CD4-positive, alpha-beta T cell treated with Interleukin-12 subunit alpha and Interleukin-12 subunit beta, for 1 hour (primary cell): Measurements from ENCODE around the gene TNFRSF6B.
"Not testable (repeated sequence)": the region's sequence is repeated elsewhere in the genome, so short reads cannot be mapped to it uniquely, and the experiment has no call there.

ENCODE experiments used
- DNase-seq: peaks from one replicate; pipeline ENCODE4 v3.0.0-alpha.2; 2020

TNFRSF6B gene

GRCh38 chr20:63663332-63664066, 33.0 kb upstream of the TNFRSF6B start:
- DNase-seq = no peak

- DNase-seq = no peak
Measured at GRCh38 chr20:63664143-63664851, 32.2 kb upstream of the TNFRSF6B start.

GRCh38 chr20:63664861-63665594, 31.4 kb upstream of the TNFRSF6B start:
- no peak for DNase-seq

DNA sequence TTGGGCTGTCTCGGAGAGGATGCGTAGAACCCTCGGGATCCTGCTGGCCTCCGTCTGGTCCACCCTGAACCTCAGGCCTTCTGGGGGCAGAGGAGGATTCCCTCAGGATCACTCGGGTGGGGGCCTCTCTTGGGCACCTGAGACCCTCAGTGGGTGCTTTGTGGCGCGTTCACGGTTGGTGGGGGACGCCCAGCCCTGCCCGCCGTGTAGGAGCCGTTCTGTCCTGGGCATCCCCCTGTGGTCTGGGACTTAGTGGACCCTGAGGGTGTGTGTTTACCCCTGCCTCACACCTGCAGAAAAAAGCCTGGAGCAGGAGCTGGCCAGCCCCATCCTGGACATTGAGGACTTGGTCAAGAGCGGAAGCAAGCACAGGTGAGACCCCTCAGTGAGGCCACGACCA, 30.7 kb upstream of the TNFRSF6B start:
- DNase-seq = no peak

DNA sequence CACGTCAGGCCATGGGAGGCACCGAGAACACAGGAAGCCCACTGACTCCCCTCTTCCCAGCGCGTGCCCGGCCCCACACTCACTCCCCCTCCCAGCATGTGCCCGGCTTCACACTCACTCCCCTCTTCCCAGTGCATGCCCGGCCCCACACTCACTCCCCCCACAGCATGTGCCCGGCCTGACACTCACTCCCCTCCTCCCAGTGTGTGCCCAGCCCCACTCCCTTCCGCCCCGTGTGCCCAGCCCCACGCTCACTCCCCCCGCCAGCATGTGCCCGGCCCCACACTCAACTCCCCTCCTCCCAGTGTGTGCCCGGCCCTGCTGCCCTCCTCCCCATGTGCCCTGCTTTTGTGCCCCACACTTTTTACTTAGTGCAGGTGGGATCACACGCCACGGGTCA, 28.6 kb upstream of the TNFRSF6B start:
- no peak for DNase-seq

DNA sequence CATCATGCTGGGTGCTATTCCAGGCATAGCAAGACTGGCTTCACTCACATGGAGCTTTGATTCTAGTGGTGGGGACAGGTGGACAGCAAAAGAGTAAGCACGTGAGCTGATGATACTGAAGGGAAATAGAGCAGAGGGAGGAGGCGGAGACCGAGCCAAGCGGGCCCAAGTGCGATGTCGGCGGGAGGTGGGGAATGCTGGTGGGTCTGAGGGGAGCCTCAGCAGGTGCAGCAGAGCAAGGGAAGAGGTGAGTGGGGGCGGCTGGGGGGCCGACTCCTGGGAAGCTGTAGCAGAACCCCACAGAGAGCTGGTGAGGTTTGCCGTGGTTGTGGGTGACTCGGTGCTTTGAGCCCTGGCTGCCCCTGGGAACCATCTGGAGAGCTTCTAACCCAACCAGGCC, 28.1 kb upstream of the TNFRSF6B start:
- DNase-seq = no peak

DNA sequence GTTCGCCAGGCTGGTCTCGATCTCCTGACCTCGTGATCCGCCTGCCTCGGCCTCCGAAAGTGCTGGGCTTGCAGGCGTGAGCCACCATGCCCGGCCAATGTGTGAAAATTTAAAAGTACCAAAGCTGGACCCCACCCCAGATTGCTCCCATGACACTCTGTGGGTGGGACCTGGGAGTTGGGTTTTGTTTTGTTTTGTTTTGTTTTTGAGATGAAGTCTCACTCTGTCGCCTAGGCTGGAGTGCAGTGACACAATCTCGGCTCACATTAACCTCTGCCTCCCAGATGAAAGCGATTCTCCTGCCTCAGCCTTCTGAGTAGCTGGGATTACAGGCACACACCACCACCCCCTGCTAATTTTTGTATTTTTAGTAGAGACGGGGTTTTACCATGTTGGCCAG, 24.8 kb upstream of the TNFRSF6B start:
- not testable (repeated sequence) for DNase-seq

- no peak for DNase-seq
Measured at GRCh38 chr20:63672666-63673065, 23.8 kb upstream of the TNFRSF6B start.

- DNase-seq = no peak
Measured at GRCh38 chr20:63673951-63674350, 22.5 kb upstream of the TNFRSF6B start.

DNA sequence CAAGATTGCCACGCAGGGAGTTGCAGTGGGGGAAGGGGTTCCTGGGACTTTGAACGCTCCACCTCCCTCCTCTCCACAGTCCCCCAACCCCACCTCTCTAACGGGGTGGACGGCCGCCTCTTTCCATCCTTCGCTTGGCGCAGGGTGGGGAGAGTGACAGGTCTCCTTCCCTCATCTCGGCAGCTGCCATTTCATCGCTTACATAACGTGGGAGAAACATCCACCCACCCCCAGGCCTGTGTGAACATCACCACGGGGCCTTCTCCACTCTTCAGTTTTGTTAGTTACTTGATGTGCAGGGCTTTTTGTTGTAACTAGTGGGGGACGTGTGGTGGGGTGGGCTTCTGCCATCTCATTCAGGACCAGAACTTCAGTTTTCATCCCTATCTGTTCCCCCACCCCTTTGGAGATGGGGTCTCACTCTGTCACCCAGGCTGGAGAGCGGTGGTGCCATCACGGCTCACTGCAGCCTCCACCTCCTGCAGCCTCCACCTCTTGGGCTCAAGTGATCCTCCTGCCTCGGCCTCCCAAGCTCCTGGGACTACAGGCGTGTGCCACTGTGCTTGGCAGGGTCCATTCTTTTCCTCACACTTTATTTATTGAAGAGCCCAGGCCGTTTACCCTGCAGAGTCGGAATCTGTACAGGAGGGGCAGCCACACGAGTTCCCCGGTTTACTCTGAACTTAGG, 20.6 kb upstream of the TNFRSF6B start:
- no peak for DNase-seq

DNA sequence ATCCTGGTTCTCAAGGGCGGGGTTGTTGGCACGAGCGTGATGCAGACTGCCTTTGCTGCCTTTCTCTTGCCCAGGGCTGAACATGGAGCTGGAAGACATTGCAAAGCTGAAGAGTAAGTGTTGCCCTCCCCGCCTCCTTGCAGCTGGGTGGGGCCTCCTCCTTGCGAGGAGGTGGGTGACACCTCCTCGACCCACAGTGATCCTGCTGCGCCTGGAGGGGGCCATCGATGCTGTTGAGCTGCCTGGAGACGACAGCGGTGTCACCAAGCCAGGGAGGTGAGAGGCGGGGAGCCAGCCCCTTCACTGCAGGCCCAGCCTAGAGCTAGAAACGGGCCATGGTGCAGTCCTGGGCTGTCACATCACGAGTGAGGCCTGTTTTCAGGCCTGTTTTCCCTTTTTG, 18.4 kb upstream of the TNFRSF6B start:
- DNase-seq = no peak

DNA sequence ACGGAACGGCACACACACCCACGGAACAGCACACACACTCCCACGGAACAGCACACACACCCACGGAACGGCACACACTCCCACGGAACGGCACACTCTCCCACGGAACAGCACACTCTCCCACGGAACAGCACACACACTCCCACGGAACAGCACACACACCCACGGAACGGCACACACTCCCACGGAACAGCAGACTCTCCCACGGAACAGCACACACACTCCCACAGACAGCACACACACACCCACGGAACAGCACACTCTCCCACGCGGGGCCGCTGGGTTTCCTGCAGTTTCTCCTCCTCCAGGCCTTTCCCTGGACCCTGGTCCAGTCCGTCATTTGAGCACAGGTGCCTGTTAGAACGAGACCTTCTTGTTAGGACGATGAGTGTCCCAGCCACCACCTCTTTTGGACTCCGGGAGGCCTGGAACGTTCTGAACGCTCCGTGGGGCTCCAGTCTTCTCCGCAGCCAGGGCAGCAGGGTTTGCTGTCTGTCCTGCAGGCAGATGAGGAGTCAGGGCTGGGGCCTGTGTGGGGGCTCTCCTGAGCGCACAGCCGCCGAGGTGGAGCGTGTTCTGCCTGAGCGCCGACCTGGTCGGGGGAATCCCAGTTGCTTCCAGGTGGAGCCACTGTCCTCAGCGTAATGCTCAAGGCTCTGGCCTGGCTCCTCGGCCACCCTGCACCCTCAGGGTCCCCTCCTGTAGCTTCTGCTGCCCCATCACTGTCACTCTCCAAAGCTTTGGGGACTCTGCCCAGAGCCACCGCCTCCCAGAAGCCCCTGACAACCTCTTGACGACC, 17.6 kb upstream of the TNFRSF6B start:
- no peak for DNase-seq

- DNase-seq = no peak
Measured at GRCh38 chr20:63679799-63680305, 16.6 kb upstream of the TNFRSF6B start.

DNA sequence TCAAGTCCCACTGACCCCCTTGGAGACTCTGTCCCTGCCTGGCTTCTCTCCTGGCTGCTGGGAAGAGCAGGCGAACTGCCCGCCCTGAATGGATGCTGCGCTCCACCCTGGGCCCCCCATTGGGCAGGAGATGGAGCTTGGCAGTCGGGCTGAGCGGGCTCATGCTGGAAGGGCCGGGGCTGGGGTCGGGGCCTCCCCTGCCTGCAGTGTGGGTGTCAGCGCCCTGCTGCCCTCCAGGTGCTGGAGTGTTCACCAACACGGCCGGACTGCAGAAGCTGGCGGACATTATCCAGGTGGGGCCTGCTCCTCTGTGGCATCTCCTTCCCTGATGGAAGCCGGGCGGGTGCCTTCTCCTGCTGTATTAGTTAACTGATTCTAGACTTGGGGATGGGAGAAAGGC, 16.0 kb upstream of the TNFRSF6B start:
- DNase-seq = no peak

- DNase-seq = no peak
Measured at GRCh38 chr20:63680857-63681608, 15.4 kb upstream of the TNFRSF6B start.

DNA sequence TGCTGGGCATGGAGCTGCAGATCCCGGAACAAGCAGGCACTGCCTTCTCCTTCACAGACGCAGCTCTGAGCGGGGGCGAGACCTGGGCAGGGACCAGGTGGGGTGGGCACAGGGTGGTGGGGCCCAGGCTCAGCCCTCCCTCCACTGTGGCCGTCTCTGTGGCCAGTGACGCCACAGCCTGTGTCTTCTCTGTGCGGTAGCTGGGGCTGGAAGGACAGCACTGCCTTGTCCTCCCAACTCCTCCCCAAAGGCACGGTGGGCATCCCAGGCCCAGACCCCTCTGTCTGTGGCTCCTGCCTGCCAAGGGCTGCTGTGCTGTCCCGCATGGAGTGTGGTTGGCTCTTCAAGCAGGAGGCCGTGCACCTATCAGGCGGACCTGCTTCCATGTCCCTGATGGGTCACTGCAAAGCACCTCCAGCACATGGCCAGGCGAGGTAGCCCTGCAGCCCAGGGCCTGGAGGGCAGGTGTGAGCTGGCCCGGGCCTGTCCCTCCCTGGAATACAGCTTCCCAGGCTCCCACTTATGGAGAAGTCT, 14.8 kb upstream of the TNFRSF6B start:
- DNase-seq = no peak

DNA sequence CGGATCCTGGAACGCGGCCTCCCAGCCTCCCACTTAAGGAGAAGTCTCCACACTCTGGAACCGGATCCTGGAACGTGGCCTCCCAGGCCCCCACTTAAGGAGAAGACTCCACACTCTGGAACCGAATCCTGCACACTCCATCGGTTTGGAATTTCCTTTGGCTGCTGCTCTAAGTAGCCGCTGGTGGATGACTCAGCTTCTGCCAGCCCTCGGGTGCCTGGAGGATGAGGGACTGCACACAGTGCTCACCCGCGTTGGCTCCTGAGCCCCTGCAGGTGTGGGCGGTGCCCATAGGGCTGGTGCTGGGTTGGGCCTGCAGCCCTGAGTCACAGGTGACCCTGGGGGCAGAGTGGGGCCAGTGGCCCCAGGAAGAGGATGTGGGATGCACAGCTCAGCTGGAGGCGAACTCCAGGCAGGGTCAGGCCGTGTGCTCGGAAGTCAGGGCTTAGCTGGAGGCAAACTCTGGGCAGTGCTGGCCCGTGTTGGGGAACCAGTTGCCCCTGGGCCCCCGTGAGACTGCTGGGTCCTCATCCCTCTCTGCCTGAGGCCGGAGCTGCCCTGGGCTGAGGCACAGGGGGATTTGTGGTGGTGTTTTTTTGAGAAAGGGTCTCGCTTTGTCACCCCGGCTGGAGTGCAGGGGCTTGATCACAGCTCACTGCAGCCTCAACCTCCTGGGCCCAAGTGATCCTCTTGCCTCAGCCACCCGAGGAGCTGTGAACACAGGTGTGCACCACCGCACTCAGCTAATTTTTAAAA, 13.9 kb upstream of the TNFRSF6B start:
- no peak for DNase-seq

DNA sequence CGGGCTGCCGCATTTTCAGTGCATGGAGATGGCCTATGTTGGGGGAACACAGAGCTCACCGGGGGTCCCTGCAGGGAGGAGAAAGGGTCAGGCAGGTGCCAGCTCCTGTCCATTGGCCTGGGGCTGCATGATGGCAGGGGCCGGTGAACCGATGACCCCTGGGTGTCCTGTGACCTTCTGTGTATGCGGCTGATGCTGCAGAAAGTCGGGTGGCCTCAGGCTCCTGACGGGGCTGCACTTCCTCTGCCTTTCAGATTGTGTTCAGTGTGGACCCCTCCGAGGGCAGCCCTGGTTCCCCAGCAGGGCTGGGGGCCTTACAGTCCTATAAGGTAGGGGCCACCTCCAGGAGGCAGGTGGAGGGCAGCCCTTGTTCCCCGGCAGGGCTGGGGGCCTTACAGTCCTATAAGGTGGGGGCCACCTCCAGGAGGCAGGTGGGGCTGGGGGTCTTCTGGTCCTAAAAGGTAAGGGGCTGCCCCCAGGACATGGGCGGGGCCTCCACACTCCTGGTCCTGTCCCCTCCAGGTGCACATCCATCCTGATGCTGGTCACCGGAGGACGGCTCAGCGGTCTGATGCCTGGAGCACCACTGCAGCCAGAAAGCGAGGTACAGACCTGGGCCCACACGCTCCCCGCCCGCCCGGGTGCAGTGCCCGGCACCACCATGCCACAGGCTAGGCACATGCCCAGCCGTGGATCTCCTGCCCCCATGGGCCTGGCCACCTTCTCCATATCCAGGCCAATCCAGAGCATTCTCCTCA, 11.0 kb upstream of the TNFRSF6B start:
- DNase-seq = no peak

GRCh38 chr20:63686094-63686491, 10.4 kb upstream of the TNFRSF6B start:
- DNase-seq = no peak
